HepG2 (cell line): ENCODE measurements around the gene RABGAP1. TPM values are rescaled to one million over a fixed set of nuclear protein-coding genes. Genes with fewer than 3 reads are reported as not detected.
A peak's percentile ranks its signal among the peaks of the same experiment; 100 is the strongest.

Experiments
- ATAC-seq: fragments of 200-7000 bp; cut with Tn5 transposase; 3 replicates; pipeline ENCODE4 v1.9.1; 2020; ENCODE audit warnings: mild to moderate bottlenecking, moderate library complexity
- BruUV-seq: library from RNA; stranded (reverse); fragments of 400-500 nt; replicated peaks from 2 replicates; lab custom pipeline; 2021; lab: Mats Ljungman, UMichigan
- CTCF ChIA-PET: fragments of 300-600 bp; formaldehyde crosslinking; extraction: SDS; loops from one replicate; lab custom pipeline; 2021; ENCODE audit warnings: low total read pairs, inconsistent platforms, low intra/inter-chr PET ratio; lab: Yijun Ruan, JAX
- POLR2A ChIA-PET: fragments of 350-600 bp; sonication (Branson Sonifier 250); formaldehyde crosslinking; loops from one replicate; lab custom pipeline; 2020; ENCODE audit warnings: antibody characterized with exemption, inconsistent platforms; lab: Yijun Ruan, JAX
- DNase-seq: peaks from one replicate; pipeline ENCODE4 v3.0.0-alpha.2; 2015; ENCODE audit warnings: low spot score
- FAIRE-seq: peaks from 3 replicates; lab custom pipeline; 2011; peaks lifted over from hg19 to GRCh38; lab: Jason Lieb, UNC
- H2AFZ ChIP-seq: one replicate; pipeline ENCODE4 v1.6.1; 2011; ENCODE audit warnings: low read length, inconsistent platforms
- H3K27ac ChIP-seq: fragments of 300-600 bp; 3 replicates; pipeline ENCODE4 v1.8.0; 2011; ENCODE audit warnings: mixed run types, mild to moderate bottlenecking, mixed read lengths, low read length, inconsistent platforms; ENCODE audit not compliant: insufficient read depth; ENCODE audit errors: extremely low read length
- H3K27me3 ChIP-seq, 2 experiments: fragments of 200-600 bp in 1 of 2; 2 replicates in 1 of 2; 3 replicates in 1 of 2; pipeline versions ENCODE4 v1.6.0 to v1.8.0; 2011; ENCODE audit warnings: low read length in 2 of 2, mild to moderate bottlenecking in 2 of 2, moderate library complexity in 2 of 2, inconsistent platforms in 1 of 2; ENCODE audit not compliant: insufficient read depth in 2 of 2, control insufficient read depth in 1 of 2
- H3K36me3 ChIP-seq, 2 experiments: fragments of 200-600 bp in 1 of 2; replicated peaks in 1 of 2; 2 replicates in 1 of 2; 3 replicates in 1 of 2; pipeline versions ENCODE4 v1.5.1 to v1.8.0; 2011; ENCODE audit warnings: low read length in 2 of 2, inconsistent platforms in 1 of 2; ENCODE audit not compliant: insufficient read depth in 2 of 2, control insufficient read depth in 1 of 2
- H3K4me1 ChIP-seq: 2 replicates; pipeline ENCODE4 v1.5.1; 2012; ENCODE audit warnings: low read length, inconsistent platforms; ENCODE audit not compliant: insufficient read depth
- H3K4me2 ChIP-seq: 2 replicates; pipeline ENCODE4 v1.6.0; 2011; ENCODE audit warnings: low read depth, low read length, inconsistent platforms
- H3K4me3 ChIP-seq, 3 experiments: fragments of 200-600 bp in 1 of 3; sonication (generic), shearing (Covaris generic) in 1 of 3; replicated peaks in 1 of 3; 2 replicates each; pipeline ENCODE4 v1.5.1; 2011 to 2016; ENCODE audit warnings: low read length in 3 of 3, inconsistent platforms in 2 of 3, low read depth in 2 of 3, mild to moderate bottlenecking in 2 of 3, control low read depth in 1 of 3, mixed read lengths in 1 of 3; ENCODE audit not compliant: insufficient read depth in 1 of 3
- H3K79me2 ChIP-seq: one replicate; pipeline ENCODE4 v1.6.1; 2011; ENCODE audit warnings: low read length, inconsistent platforms; ENCODE audit not compliant: insufficient read depth
- H3K9ac ChIP-seq: 2 replicates; pipeline ENCODE4 v1.6.0; 2011; ENCODE audit warnings: mild to moderate bottlenecking, low read depth, low read length, inconsistent platforms; ENCODE audit not compliant: insufficient read depth
- H3K9me3 ChIP-seq: 2 replicates; pipeline ENCODE4 v1.5.1; 2012; ENCODE audit warnings: mild to moderate bottlenecking, low read length
- H4K20me1 ChIP-seq: 2 replicates; pipeline ENCODE4 v1.6.0; 2011; ENCODE audit warnings: inconsistent platforms, mild to moderate bottlenecking, low read length, moderate library complexity; ENCODE audit not compliant: insufficient read depth
- CBX1 ChIP-seq: IDR thresholded peaks from one replicate; pipeline ENCODE4 v1.6.1; 2016; ENCODE audit warnings: antibody characterized with exemption, low read depth
- CHD4 ChIP-seq: fragments of 200-600 bp; sonication (generic); IDR thresholded peaks from 2 replicates; pipeline ENCODE4 v1.7.0; 2017; ENCODE audit warnings: mild to moderate bottlenecking, low read length, borderline replicate concordance
- ELF1 ChIP-seq: sonication (generic); formaldehyde crosslinking; IDR thresholded peaks from 2 replicates; pipeline ENCODE4 v1.4.0; 2020; ENCODE audit warnings: missing genetic modification reagents
- GATAD2A ChIP-seq: IDR thresholded peaks from 2 replicates; pipeline ENCODE4 v1.6.1; 2016
- HMGA1 ChIP-seq: sonication (generic); formaldehyde crosslinking; conservative IDR thresholded peaks from 2 replicates; pipeline ENCODE4 v1.4.0; 2020; ENCODE audit warnings: missing genetic modification reagents
- KDM3A ChIP-seq: IDR thresholded peaks from 2 replicates; pipeline ENCODE4 v1.6.1; 2018; ENCODE audit warnings: low read depth, missing compliant biosample characterization
- MAFF ChIP-seq: IDR thresholded peaks from 2 replicates; pipeline ENCODE4 v1.6.1; 2011; ENCODE audit warnings: low read depth, low read length, improper control_type of control experiment
- TAF1 ChIP-seq: sonication (generic); formaldehyde crosslinking; IDR thresholded peaks from 2 replicates; pipeline ENCODE4 v1.4.0; 2020; ENCODE audit warnings: missing genetic modification reagents
- TARDBP ChIP-seq: sonication (generic); formaldehyde crosslinking; IDR thresholded peaks from 2 replicates; pipeline ENCODE4 v1.8.0; 2022; ENCODE audit warnings: mild to moderate bottlenecking, missing genetic modification reagents
- ZFP1 ChIP-seq: IDR thresholded peaks from 2 replicates; pipeline ENCODE4 v1.6.1; 2016
- ZNF136 ChIP-seq: sonication (generic); formaldehyde crosslinking; IDR thresholded peaks from 2 replicates; pipeline ENCODE4 v1.8.1; 2022; ENCODE audit warnings: low read depth, mild to moderate bottlenecking, moderate library complexity, missing genetic modification reagents
- ZNF713 ChIP-seq: sonication (generic); formaldehyde crosslinking; IDR thresholded peaks from 2 replicates; pipeline ENCODE4 v1.4.0; 2020; ENCODE audit warnings: mild to moderate bottlenecking, missing genetic modification reagents
- ZNF780A ChIP-seq: sonication (generic); formaldehyde crosslinking; IDR thresholded peaks from 2 replicates; pipeline ENCODE4 v1.8.0; 2022; ENCODE audit warnings: mild to moderate bottlenecking, missing genetic modification reagents, moderate library complexity
- ZSCAN9 ChIP-seq: IDR thresholded peaks from 2 replicates; pipeline ENCODE4 v1.6.1; 2016; ENCODE audit warnings: borderline replicate concordance
- WGBS: methylation state at CpG from one replicate; pipeline ENCODE4 v1.1.6; 2017; ENCODE audit warnings: low lambda C conversion rate; 5-methylcytosine and 5-hydroxymethylcytosine counted together
- in situ Hi-C: cut with HindIII; loops from 2 replicates; pipeline ENCODE4 v1.10.0; 2017; ENCODE audit warnings: low pct_unique_long_range_greater_than_20kb; ENCODE audit not compliant: extremely low pct_ligation_motif_present
- intact Hi-C: fragments of 100-400 bp; cut with micrococcal nuclease; formaldehyde crosslinking; loops from one replicate; pipeline ENCODE4 v1.10.0; 2022; ENCODE audit not compliant: unreplicated experiment
- polyA plus RNA-seq, 8 experiments: library from polyadenylated mRNA; depleted of rRNA in 3 of 8; stranded (reverse) in 7 of 8; unstranded in 1 of 8; fragments of >200 nt; fragmentation: Illumina TruSeq in 4 of 8; extraction: Trizol in 4 of 8; gene quantifications; 2 replicates each; pipeline versions ENCODE4 v1.2.1 to v1.2.3, GENCODE V29; 2011 to 2016; ENCODE audit warnings: low read depth in 4 of 8, missing spikeins in 1 of 8, mixed read lengths in 1 of 8; ENCODE audit not compliant: insufficient read depth in 1 of 8
- total RNA-seq, 5 experiments: library from RNA; depleted of rRNA; stranded (reverse); fragments of >200 nt; fragmentation: Illumina TruSeq; extraction: Trizol; gene quantifications; 2 replicates each; pipeline ENCODE4 v1.2.3, GENCODE V29; 2016; ENCODE audit warnings: low read depth in 1 of 5
- TF ChIP-seq, protein P1 (sequence below): sonication (generic); formaldehyde crosslinking; IDR thresholded peaks from 2 replicates; pipeline ENCODE4 v1.5.0; 2020; ENCODE audit warnings: mild to moderate bottlenecking, missing genetic modification reagents, borderline replicate concordance
- TF ChIP-seq, protein P2 (sequence below): sonication (generic); formaldehyde crosslinking; IDR thresholded peaks from 2 replicates; pipeline ENCODE4 v1.8.0; 2022; ENCODE audit warnings: mild to moderate bottlenecking, missing genetic modification reagents, borderline replicate concordance
- TF ChIP-seq, protein P3 (sequence below): sonication (generic); formaldehyde crosslinking; conservative IDR thresholded peaks from 2 replicates; pipeline ENCODE4 v1.4.0; 2020; ENCODE audit warnings: mild to moderate bottlenecking, missing genetic modification reagents, moderate library complexity

Gene RABGAP1
- total and polyA plus RNA-seq, 2 of the 13 experiments (the other 11 are each of a cell fraction or from before 2014, with no cell fraction given), result 19.1 to 19.3 TPM

- peaks cover 10 to 45% of the 10 kb centered on the region in 2 experiments; a peak in 4 of 5 replicates for H3K36me3 ChIP-seq
- H3K27me3 ChIP-seq, result no peaks in the 10 kb centered on the region
- FAIRE-seq (peak; percentile 48), DNase-seq (peak; percentile 79), ATAC-seq (peak; percentile 95)
- no TSS peak for BruUV-seq
- peak overlapping the region; percentile 47 for H3K27ac ChIP-seq
- POLR2A ChIA-PET, result interaction anchor here (0.6 to 1.1 kb wide), 2 partner anchors 12 to 34 kb away, joined by 3 to 10 read pairs; no protein-coding TSS in a partner anchor
- H3K9ac ChIP-seq, result 0 out of 2 replicates have a peak overlapping the region, but pooled peaks have one; percentile 19
- H3K4me3 ChIP-seq, result no peak overlapping the region
- H3K9me3 ChIP-seq, result no peaks in the 10 kb centered on the region
- H3K4me1 ChIP-seq, result peaks cover 43% of the 10 kb centered on the region
- no peak overlapping the region for H2AFZ ChIP-seq
- CTCF ChIA-PET, result no interaction called here
- intact Hi-C loops (loop anchor here (10.0 kb wide), 1 partner anchor 237 kb away; no protein-coding TSS in a partner anchor), in situ Hi-C loops (no loop called here)
- no peaks in the 10 kb centered on the region for H4K20me1 ChIP-seq
- no peak overlapping the region for H3K4me2 ChIP-seq
- 36% methylated on average over 4 of the region's 4 CpGs for WGBS
- no peaks in the 10 kb centered on the region for H3K79me2 ChIP-seq
- TF ChIP-seq TAF1 (no peak), GATAD2A (CRISPR knock-in tag) (peak; percentile 97), CHD4 (no peak), ZNF136 (CRISPR knock-in tag) (no peak), HMGA1 (CRISPR knock-in tag) (no peak), ZFP1 (0 out of 2 replicates have a peak, but pooled peaks have one; percentile 49), ZSCAN9 (peak; percentile 49; the same call in 1 of the 2 replicates), KDM3A (CRISPR knock-in tag) (0 out of 2 replicates have a peak, but pooled peaks have one; percentile 23), ELF1 (0 out of 2 replicates have a peak, but pooled peaks have one; percentile 27), ZNF780A (CRISPR knock-in tag) (no peak), ZNF713 (CRISPR knock-in tag) (no peak), TARDBP (CRISPR knock-in tag) (0 out of 2 replicates have a peak, but pooled peaks have one; percentile 39), MAFF (peak; percentile 41; the same call in 1 of the 2 replicates), CBX1 (no peak)
- TF ChIP-seq, protein P1, sequence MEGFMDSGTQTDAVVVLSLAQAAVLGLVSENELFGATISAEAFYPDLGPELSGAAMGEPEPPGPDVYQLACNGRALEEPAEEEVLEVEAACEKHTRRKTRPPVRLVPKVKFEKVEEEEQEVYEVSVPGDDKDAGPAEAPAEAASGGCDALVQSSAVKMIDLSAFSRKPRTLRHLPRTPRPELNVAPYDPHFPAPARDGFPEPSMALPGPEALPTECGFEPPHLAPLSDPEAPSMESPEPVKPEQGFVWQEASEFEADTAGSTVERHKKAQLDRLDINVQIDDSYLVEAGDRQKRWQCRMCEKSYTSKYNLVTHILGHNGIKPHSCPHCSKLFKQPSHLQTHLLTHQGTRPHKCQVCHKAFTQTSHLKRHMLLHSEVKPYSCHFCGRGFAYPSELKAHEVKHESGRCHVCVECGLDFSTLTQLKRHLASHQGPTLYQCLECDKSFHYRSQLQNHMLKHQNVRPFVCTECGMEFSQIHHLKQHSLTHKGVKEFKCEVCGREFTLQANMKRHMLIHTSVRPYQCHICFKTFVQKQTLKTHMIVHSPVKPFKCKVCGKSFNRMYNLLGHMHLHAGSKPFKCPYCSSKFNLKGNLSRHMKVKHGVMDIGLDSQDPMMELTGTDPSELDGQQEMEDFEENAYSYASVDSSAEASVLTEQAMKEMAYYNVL (CRISPR knock-in tag), result peak; percentile 75; the same call in 1 of the 2 replicates
- TF ChIP-seq, protein P2, sequence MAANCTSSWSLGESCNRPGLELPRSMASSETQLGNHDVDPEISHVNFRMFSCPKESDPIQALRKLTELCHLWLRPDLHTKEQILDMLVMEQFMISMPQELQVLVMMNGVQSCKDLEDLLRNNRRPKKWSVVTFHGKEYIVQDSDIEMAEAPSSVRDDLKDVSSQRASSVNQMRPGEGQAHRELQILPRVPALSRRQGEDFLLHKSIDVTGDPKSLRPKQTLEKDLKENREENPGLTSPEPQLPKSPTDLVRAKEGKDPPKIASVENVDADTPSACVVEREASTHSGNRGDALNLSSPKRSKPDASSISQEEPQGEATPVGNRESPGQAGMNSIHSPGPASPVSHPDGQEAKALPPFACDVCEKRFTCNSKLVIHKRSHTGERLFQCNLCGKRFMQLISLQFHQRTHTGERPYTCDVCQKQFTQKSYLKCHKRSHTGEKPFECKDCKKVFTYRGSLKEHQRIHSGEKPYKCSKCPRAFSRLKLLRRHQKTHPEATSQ, result no peak
- TF ChIP-seq, protein P3, sequence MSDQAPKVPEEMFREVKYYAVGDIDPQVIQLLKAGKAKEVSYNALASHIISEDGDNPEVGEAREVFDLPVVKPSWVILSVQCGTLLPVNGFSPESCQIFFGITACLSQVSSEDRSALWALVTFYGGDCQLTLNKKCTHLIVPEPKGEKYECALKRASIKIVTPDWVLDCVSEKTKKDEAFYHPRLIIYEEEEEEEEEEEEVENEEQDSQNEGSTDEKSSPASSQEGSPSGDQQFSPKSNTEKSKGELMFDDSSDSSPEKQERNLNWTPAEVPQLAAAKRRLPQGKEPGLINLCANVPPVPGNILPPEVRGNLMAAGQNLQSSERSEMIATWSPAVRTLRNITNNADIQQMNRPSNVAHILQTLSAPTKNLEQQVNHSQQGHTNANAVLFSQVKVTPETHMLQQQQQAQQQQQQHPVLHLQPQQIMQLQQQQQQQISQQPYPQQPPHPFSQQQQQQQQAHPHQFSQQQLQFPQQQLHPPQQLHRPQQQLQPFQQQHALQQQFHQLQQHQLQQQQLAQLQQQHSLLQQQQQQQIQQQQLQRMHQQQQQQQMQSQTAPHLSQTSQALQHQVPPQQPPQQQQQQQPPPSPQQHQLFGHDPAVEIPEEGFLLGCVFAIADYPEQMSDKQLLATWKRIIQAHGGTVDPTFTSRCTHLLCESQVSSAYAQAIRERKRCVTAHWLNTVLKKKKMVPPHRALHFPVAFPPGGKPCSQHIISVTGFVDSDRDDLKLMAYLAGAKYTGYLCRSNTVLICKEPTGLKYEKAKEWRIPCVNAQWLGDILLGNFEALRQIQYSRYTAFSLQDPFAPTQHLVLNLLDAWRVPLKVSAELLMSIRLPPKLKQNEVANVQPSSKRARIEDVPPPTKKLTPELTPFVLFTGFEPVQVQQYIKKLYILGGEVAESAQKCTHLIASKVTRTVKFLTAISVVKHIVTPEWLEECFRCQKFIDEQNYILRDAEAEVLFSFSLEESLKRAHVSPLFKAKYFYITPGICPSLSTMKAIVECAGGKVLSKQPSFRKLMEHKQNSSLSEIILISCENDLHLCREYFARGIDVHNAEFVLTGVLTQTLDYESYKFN, result peak; percentile 91
Observed at GRCh38 chr9:123087359-123087888, 146.6 kb downstream of the RABGAP1 start.
